Kasumi-1 (cell line): ENCODE results near the gene CRABP1.
A peak's percentile ranks its signal among the peaks of the same experiment; 100 is the strongest.
"Not testable (repeated sequence)": the region's sequence is repeated elsewhere in the genome, so short reads cannot be mapped to it uniquely, and the experiment has no call there.

Source experiments
- DNase-seq, 2 experiments: peaks; one replicate each; lab custom pipeline; 2025; lab: John Stamatoyannopoulos, UW

CRABP1 gene

GRCh38 chr15:78374436-78375393 is 34.6 kb downstream of the CRABP1 start:
- DNase-seq: no peak

DNA sequence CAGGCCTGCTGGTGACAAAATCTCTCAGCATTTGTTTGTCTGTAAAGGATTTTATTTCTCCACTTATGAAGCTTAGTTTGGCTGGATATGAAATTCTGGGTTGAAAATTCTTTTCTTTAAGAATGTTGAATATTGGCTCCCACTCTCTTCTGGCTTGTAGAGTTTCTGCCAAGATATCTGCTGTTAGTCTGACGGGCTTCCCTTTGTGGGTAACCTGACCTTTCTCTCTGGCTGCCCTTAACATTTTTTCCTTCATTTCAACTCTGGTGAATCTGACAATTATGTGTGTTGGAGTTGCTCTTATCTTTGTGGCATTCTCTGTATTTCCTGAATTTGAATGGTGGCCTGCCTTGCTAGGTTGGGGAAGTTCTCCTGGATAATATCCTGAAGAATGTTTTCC is 40.0 kb downstream of the CRABP1 start:
- not testable (repeated sequence) for DNase-seq

DNA sequence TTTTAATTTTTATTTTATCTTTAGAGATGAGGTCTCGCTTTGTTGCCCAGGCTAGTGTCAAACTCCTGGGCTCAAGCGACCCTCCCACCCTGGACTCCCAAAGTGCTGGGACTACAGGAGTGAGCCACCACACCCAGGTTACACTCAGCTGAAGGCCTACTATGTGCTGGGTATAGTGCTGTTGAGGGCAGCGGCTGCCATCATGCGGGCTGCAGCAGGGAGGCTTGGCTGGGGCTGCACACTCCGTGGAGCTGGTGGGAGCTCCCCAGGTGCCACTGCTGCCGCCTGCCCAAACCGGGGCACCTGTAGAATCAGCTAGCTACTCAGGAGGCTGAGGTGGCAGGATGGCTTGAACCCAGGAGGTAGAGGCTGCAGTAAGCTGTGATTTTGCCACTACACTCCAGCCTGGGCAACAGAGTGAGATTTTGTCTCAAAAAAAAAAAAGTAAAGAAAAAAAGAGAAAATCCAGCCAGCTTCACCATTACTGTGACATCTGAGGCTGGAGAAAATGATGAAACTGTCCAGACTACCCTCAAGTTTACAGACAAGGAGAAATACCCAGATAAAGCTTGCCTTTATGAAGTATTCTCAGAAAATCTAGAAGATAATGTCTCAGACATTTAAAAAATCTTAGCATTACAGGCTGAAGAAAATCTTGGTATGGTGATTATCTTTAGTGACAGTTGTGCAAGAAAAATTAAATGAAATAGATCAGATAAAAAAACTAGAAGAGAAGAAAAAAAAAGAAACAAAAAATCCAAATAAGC is 42.1 kb downstream of the CRABP1 start:
- no peak for DNase-seq

GRCh38 chr15:78384651-78385050 is 44.5 kb downstream of the CRABP1 start:
- no peak for DNase-seq

DNA sequence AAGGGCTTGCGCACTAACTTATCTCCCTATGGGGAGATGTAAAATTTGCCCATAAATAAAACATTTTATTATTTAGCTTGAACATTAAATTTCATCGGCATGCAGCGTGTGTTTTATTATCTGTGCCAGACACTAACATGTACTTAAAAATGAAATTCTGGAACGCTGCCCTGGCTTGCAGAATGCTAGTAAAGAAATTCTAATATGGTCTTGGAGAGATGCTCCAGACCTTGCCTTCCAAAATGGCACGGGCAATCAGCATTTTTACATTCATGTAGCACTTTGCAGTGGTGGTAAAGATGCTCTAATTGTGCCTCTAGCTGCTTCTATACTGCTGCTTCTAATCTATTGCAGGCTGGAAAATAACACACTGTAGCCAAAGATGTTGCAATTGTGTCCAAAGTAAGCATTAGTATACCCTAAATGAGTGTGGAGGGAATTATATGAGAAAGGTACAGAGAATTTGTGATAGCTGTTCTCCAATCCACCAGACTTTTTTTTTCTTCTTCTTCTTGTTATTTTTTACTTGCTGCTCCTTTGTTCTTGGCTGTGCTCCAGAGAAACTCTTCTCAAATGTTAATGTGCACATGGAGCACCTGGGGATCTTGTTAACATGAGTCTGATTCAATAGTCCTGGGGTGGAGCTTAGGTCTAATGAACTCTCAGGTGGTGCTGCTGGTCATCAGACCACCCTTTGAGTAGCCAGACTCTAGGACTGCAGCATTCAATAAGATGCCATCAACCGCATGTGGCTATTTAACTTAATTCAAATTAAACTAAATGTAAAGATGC is 47.3 kb downstream of the CRABP1 start:
- no peak for DNase-seq

DNA sequence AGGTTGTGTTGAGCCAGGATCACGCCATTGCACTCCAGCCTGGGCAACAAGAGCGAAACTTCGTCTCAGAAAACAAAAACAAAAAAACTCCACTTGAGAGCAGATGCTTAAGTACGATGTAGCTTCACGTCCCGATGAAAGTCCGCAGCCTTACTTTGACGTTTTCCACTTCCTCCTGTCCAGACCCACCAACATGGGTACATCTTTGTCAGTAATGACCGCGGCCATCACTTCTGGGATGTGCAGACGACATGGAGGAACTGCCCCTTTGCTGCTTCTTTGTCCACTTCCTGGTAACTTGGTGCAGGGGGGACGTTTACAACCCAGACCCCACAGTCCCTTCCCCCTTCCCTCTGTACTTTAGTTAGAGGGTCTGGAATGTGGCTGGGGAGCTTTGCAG is 48.7 kb downstream of the CRABP1 start:
- no peak for DNase-seq

- no peak for DNase-seq
These were observed 49.2 kb downstream of the CRABP1 start for GRCh38 chr15:78389322-78389721.

DNA sequence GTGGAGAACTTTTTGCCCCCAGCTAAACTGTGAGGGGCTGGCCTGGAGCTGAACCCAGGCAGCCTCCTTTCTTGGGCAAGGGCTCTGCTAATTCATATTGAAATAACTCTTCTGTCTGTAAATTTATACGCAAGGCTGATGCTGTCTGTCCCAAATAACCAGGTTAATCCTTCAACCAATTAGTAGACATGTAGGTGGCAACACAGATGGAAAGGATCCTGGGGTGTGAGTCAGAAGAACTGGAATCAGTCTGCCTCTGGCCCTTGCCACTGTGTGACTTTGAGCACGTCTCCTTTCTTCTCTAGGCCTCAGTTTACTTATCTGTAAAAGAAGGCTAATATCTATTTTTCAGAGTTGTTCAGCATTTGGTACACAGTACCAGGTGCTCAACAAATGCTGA is 49.6 kb downstream of the CRABP1 start:
- DNase-seq: no peak

GRCh38 chr15:78390242-78390641 is 50.1 kb downstream of the CRABP1 start:
- DNase-seq: no peak

GRCh38 chr15:78390826-78391225 is 50.7 kb downstream of the CRABP1 start:
- no peak for DNase-seq

DNA sequence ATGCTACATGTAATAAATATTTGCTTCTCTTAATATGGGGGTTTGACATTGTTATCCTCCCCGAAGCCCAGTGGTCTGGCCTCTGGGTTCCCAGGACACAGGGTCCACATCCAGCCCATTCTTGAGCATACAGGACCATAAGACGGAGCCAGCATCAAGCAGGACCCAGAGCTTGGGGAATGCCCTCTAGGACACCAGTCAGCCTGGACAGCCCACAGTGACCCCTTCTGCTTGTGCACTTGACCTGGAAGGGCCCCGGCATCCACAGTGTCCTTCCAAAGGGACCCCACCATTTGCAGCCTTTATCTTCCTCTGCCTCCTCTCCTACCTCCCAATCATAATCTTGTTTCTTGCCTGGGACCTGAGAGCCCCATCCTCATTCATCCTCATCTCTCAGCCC is 51.6 kb downstream of the CRABP1 start:
- DNase-seq: no peak

GRCh38 chr15:78392430-78392829 is 52.3 kb downstream of the CRABP1 start:
- no peak for DNase-seq

- DNase-seq: no peak
These were observed 53.0 kb downstream of the CRABP1 start for GRCh38 chr15:78393137-78393536.

GRCh38 chr15:78394026-78394425 is 53.9 kb downstream of the CRABP1 start:
- DNase-seq: no peak

DNA sequence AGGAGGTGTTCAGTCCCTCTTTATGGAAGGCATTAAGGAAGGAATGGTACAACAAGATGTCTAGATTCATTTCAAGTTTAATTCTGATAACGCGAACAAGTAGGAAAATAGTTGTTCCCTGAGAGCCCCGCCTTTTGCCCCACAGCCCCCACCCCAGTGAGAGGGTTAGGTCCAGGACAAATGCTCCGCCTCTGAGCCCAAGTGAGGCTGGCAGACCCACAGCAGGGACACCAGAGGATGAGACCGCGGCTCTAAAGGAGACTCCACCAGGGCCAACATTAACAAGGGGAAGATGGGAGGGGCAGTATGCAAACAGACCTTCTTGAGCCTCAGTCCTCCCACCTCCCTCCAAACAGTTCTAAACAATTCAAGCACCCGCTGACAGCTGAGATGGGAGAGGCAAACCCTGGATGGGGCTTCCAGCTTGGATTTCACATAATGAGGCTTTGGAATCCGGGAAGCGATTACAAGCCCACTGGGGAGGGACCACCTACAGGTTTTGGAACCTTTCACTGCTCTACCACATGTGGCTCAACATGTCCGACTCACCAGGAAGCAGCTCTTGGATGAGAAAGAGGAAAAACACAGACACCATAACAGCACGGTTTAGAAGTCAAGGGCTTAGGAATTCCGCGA is 54.9 kb downstream of the CRABP1 start:
- DNase-seq: no peak

DNA sequence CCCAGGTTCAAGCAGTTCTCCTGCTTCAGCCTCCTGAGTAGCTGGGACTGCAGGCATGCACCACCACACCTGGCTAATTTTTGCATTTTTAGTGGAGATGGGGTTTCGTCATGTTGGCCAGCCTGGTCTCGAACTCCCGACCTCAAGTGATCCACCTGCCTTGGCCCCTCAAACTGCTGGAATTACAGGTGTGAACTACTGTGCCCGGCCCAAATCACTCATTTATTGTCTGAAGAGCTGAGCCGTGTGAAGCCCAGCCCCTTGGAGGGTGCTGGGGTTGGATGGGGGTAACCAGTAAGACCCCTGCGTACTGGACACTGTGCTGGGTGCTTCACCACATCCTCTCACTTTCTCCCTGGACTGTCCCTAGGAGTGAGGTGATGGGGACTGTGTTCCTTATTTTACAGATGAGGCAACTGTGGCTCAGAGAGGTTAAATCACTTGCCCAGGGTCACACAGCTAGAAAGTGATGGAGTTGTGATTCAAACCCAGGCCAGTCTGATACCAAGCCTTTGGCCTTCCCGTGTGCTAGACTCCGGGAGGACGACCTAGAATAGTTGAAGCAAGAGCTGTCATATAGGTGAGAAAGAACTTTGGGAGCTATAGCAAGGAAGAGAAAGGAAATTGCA is 56.1 kb downstream of the CRABP1 start:
- DNase-seq: no peak

GRCh38 chr15:78396976-78397375 is 56.8 kb downstream of the CRABP1 start:
- DNase-seq: peak in 1 of 2 experiments; percentile 26

- DNase-seq: no peak
These were observed 57.2 kb downstream of the CRABP1 start for GRCh38 chr15:78397382-78397781.
